GM12878 (cell line): ENCODE measurements around the gene DLGAP3. TPM values are rescaled to one million over a fixed set of nuclear protein-coding genes. Genes with fewer than 3 reads are reported as not detected.

Experiments
- ATAC-seq: fragments of 200-7000 bp; cut with Tn5 transposase; 3 replicates; pipeline ENCODE4 v1.9.1; 2020; ENCODE audit warnings: mild to moderate bottlenecking, moderate library complexity
- BruUV-seq: library from RNA; stranded (reverse); fragments of 400-500 nt; replicated peaks from 2 replicates; lab custom pipeline; 2021; lab: Mats Ljungman, UMichigan
- CTCF ChIA-PET: fragments of 300-600 bp; sonication (Branson Sonifier 250); formaldehyde crosslinking; extraction: SDS; loops from one replicate; lab custom pipeline; 2021; ENCODE audit warnings: inconsistent platforms; lab: Yijun Ruan, JAX
- POLR2A ChIA-PET: fragments of 350-600 bp; formaldehyde crosslinking; extraction: SDS; loops from one replicate; lab custom pipeline; 2021; ENCODE audit warnings: inconsistent platforms; lab: Charles Lee
- RAD21 ChIA-PET: fragments of 300-600 bp; sonication (Branson Sonifier 250); formaldehyde crosslinking; loops from one replicate; lab custom pipeline; 2023; ENCODE audit warnings: antibody characterized with exemption; ENCODE audit not compliant: unreplicated experiment; lab: Charles Lee
- SMC1A ChIA-PET: fragments of 300-600 bp; sonication (Branson Sonifier 250); formaldehyde crosslinking; loops from one replicate; lab custom pipeline; 2023; ENCODE audit not compliant: unreplicated experiment, uncharacterized antibody; lab: Charles Lee
- DNase-seq: peaks from one replicate; pipeline ENCODE4 v3.0.0-alpha.2; 2011; ENCODE audit warnings: low read depth, low spot score
- FAIRE-seq: peaks from 3 replicates; lab custom pipeline; 2011; peaks lifted over from hg19 to GRCh38; lab: Jason Lieb, UNC
- H2AFZ ChIP-seq: 2 replicates; pipeline ENCODE4 v1.6.0; 2011; ENCODE audit warnings: low read depth, low read length, control low read depth; ENCODE audit not compliant: control insufficient read depth
- H3K27ac ChIP-seq: 2 replicates; pipeline ENCODE4 v1.5.1; 2011; ENCODE audit warnings: control low read depth; ENCODE audit not compliant: control insufficient read depth, insufficient read depth
- H3K27me3 ChIP-seq, 2 experiments: replicated peaks in 1 of 2; 2 replicates each; pipeline versions ENCODE4 v1.6.0 to v1.6.1; 2011; ENCODE audit warnings: low read length in 1 of 2; ENCODE audit not compliant: control insufficient read depth in 2 of 2, insufficient read depth in 2 of 2
- H3K36me3 ChIP-seq, 2 experiments: 2 replicates each; pipeline ENCODE4 v1.5.1; 2011; ENCODE audit warnings: low read length in 1 of 2; ENCODE audit not compliant: control insufficient read depth in 2 of 2, insufficient read depth in 2 of 2
- H3K4me1 ChIP-seq: 2 replicates; pipeline ENCODE4 v1.6.1; 2011; ENCODE audit warnings: mild to moderate bottlenecking, low read length, moderate library complexity, mixed read lengths; ENCODE audit not compliant: control insufficient read depth, insufficient read depth
- H3K4me2 ChIP-seq: 2 replicates; pipeline ENCODE4 v1.6.0; 2011; ENCODE audit warnings: control low read depth; ENCODE audit not compliant: control insufficient read depth, insufficient read depth
- H3K4me3 ChIP-seq: fragments of 200-600 bp; sonication (generic); 2 replicates; pipeline ENCODE4 v1.5.1; 2016
- H3K79me2 ChIP-seq: 2 replicates; pipeline ENCODE4 v1.6.0; 2011; ENCODE audit warnings: low read length; ENCODE audit not compliant: control insufficient read depth, insufficient read depth
- H3K9ac ChIP-seq: 2 replicates; pipeline ENCODE4 v1.8.0; 2011; ENCODE audit warnings: low read length, control low read depth, mixed read lengths; ENCODE audit not compliant: control insufficient read depth, insufficient read depth
- H3K9me3 ChIP-seq: replicated peaks from 3 replicates; pipeline ENCODE4 v1.5.1; 2011; ENCODE audit warnings: mild to moderate bottlenecking, low read length; ENCODE audit not compliant: control insufficient read depth, insufficient read depth
- H4K20me1 ChIP-seq: 2 replicates; pipeline ENCODE4 v1.6.0; 2011; ENCODE audit not compliant: control insufficient read depth, insufficient read depth
- BACH1 ChIP-seq: fragments of 450-650 bp; IDR thresholded peaks from 2 replicates; pipeline ENCODE4 v1.6.1; 2017; ENCODE audit warnings: mild to moderate bottlenecking, borderline replicate concordance
- EED ChIP-seq: sonication (generic); IDR thresholded peaks from 2 replicates; pipeline ENCODE4 v1.6.1; 2016; ENCODE audit warnings: antibody characterized with exemption, low read depth
- NFYA ChIP-seq: IDR thresholded peaks from 2 replicates; pipeline ENCODE4 v1.6.1; 2011; ENCODE audit warnings: low read depth, mild to moderate bottlenecking, low read length, improper control_type of control experiment, borderline replicate concordance
- NR2C1 ChIP-seq: fragments of 450-650 bp; IDR thresholded peaks from 2 replicates; pipeline ENCODE4 v1.6.1; 2017; ENCODE audit warnings: antibody characterized with exemption, mild to moderate bottlenecking, moderate library complexity
- NR2C2 ChIP-seq: IDR thresholded peaks from 2 replicates; pipeline ENCODE4 v1.6.1; 2011; ENCODE audit warnings: borderline replicate concordance, low read depth; ENCODE audit not compliant: control insufficient read depth, insufficient read length
- ZBTB33 ChIP-seq: fragments of 450-650 bp; IDR thresholded peaks from 2 replicates; pipeline ENCODE4 v1.6.1; 2017; ENCODE audit warnings: mild to moderate bottlenecking
- ZNF207 ChIP-seq: fragments of 450-650 bp; IDR thresholded peaks from 2 replicates; pipeline ENCODE4 v1.6.1; 2014; ENCODE audit warnings: antibody characterized with exemption, mild to moderate bottlenecking, borderline replicate concordance
- ZNF622 ChIP-seq: fragments of 450-650 bp; IDR thresholded peaks from 2 replicates; pipeline ENCODE4 v1.6.1; 2017; ENCODE audit warnings: mild to moderate bottlenecking, inconsistent platforms
- WGBS: methylation state at CpG from one replicate; pipeline ENCODE4 v1.1.6; 2016; ENCODE audit warnings: low lambda C conversion rate; ENCODE audit not compliant: insufficient replicate concordance, insufficient coverage; ENCODE audit errors: missing lambda C conversion rate; 5-methylcytosine and 5-hydroxymethylcytosine counted together
- in situ Hi-C: fragments of 300-500 bp; cut with MboI; formaldehyde crosslinking; loops from 9 replicates; pipeline ENCODE4 v1.14.3; 2018; ENCODE audit warnings: mixed read lengths
- intact Hi-C: fragments of 100-400 bp; cut with micrococcal nuclease; formaldehyde crosslinking; loops from one replicate; pipeline ENCODE4 v1.14.2; 2022; ENCODE audit not compliant: unreplicated experiment
- polyA plus RNA-seq, 11 experiments: library from polyadenylated mRNA; depleted of rRNA in 4 of 11; unstranded in 6 of 11; stranded (reverse) in 5 of 11; fragments of >200 nt; fragmentation: Nextera tagmentation in 4 of 11; fragmentation: Illumina TruSeq in 1 of 11; extraction: Ambion mirVana in 4 of 11; extraction: Trizol in 1 of 11; gene quantifications; 1 replicate in 1 of 11; 2 replicates in 10 of 11; pipeline versions ENCODE4 v1.2.1 to v1.2.3, GENCODE V29; 2011 to 2016; ENCODE audit warnings: inconsistent platforms in 2 of 11, missing spikeins in 2 of 11, low read depth in 1 of 11
- total RNA-seq, 4 experiments: library from RNA; depleted of rRNA in 3 of 4; stranded (reverse); fragments of >200 nt in 3 of 4; fragmentation: Illumina TruSeq in 1 of 4; extraction: Trizol in 1 of 4; gene quantifications; 2 replicates each; pipeline versions ENCODE4 v1.2.1 to v1.2.3, GENCODE V29; 2013 to 2021
- TF ChIP-seq, protein P1 (sequence below): IDR thresholded peaks from 2 replicates; pipeline ENCODE4 v1.6.1; 2012; ENCODE audit warnings: improper control_type of control experiment, low read depth, low read length; ENCODE audit not compliant: insufficient replicate concordance
- TF ChIP-seq, protein P2 (sequence below), 3 experiments: IDR thresholded peaks in 2 of 3; conservative IDR thresholded peaks in 1 of 3; 2 replicates each; pipeline ENCODE4 v1.5.1; 2011; ENCODE audit warnings: low read depth in 3 of 3, low read length in 3 of 3, mild to moderate bottlenecking in 3 of 3, control low read depth in 2 of 3, moderate library complexity in 2 of 3, inconsistent platforms in 1 of 3, mixed read lengths in 1 of 3; ENCODE audit not compliant: control insufficient read depth in 2 of 3, insufficient read depth in 1 of 3; ENCODE audit errors: extremely low read depth in 1 of 3
- TF ChIP-seq, protein P3 (sequence below): fragments of 450-650 bp; IDR thresholded peaks from 2 replicates; pipeline ENCODE4 v1.6.1; 2016; ENCODE audit warnings: mild to moderate bottlenecking

Gene DLGAP3
- total and polyA plus RNA-seq, 10 of the 15 experiments (the other 5 are each of a cell fraction or from before 2014, with no cell fraction given) = 0.03 to 0.15 (median 0.08) TPM; not detected in 4

DNA sequence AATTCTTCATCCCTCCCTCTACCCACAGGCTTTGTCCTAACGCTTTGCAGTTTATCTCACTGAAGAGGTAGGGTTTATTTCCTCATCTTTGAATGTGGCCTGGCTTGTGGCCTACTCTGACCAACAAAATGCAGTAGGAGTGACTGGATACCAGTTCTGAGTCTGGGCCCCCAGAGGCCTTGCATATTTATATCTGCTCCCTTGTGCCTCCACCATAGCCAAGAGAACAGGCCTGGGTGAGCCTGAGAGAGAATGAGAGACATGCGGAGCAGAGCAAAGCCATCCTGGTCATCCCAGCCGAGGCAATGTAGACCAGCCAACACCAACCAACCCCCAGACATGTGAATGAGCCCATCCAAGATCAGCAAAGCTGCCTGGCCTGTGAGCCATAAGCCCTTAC lies 100.2 kb downstream of the DLGAP3 start (continued):
- TF ChIP-seq, protein P1, sequence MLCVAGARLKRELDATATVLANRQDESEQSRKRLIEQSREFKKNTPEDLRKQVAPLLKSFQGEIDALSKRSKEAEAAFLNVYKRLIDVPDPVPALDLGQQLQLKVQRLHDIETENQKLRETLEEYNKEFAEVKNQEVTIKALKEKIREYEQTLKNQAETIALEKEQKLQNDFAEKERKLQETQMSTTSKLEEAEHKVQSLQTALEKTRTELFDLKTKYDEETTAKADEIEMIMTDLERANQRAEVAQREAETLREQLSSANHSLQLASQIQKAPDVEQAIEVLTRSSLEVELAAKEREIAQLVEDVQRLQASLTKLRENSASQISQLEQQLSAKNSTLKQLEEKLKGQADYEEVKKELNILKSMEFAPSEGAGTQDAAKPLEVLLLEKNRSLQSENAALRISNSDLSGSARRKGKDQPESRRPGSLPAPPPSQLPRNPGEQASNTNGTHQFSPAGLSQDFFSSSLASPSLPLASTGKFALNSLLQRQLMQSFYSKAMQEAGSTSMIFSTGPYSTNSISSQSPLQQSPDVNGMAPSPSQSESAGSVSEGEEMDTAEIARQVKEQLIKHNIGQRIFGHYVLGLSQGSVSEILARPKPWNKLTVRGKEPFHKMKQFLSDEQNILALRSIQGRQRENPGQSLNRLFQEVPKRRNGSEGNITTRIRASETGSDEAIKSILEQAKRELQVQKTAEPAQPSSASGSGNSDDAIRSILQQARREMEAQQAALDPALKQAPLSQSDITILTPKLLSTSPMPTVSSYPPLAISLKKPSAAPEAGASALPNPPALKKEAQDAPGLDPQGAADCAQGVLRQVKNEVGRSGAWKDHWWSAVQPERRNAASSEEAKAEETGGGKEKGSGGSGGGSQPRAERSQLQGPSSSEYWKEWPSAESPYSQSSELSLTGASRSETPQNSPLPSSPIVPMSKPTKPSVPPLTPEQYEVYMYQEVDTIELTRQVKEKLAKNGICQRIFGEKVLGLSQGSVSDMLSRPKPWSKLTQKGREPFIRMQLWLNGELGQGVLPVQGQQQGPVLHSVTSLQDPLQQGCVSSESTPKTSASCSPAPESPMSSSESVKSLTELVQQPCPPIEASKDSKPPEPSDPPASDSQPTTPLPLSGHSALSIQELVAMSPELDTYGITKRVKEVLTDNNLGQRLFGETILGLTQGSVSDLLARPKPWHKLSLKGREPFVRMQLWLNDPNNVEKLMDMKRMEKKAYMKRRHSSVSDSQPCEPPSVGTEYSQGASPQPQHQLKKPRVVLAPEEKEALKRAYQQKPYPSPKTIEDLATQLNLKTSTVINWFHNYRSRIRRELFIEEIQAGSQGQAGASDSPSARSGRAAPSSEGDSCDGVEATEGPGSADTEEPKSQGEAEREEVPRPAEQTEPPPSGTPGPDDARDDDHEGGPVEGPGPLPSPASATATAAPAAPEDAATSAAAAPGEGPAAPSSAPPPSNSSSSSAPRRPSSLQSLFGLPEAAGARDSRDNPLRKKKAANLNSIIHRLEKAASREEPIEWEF = no peak
- TF ChIP-seq ZBTB33 = no peak
- TF ChIP-seq EED = no peak
- TF ChIP-seq, all 136 proteins: peak for 0

- no TSS peak for BruUV-seq
- Histone ChIP-seq H3K36me3 (no peaks in the 10 kb centered on the region), H3K4me2 (no peak overlapping the region), H3K27ac (no peak overlapping the region), H3K9me3 (no peaks in the 10 kb centered on the region), H3K79me2 (no peaks in the 10 kb centered on the region), H3K9ac (no peak overlapping the region), H3K4me1 (no peaks in the 10 kb centered on the region), H3K4me3 (no peak overlapping the region), H4K20me1 (no peaks in the 10 kb centered on the region), H2AFZ (no peak overlapping the region), H3K27me3 (no peaks in the 10 kb centered on the region)
- no peak for FAIRE-seq
- CTCF ChIA-PET = no interaction called here
- POLR2A ChIA-PET = no interaction called here
- 40% methylated on average over 2 of the region's 2 CpGs for WGBS
- in situ Hi-C loops = no loop called here
- intact Hi-C loops = no loop called here
- DNase-seq = no peak
- RAD21 ChIA-PET = no interaction called here
- ATAC-seq = no peak
- SMC1A ChIA-PET = no interaction called here
- TF ChIP-seq NR2C1 (no peak), ZNF207 (no peak), ZNF622 (no peak), NFYA (no peak), NR2C2 (no peak), BACH1 (no peak)
- TF ChIP-seq, protein P2, sequence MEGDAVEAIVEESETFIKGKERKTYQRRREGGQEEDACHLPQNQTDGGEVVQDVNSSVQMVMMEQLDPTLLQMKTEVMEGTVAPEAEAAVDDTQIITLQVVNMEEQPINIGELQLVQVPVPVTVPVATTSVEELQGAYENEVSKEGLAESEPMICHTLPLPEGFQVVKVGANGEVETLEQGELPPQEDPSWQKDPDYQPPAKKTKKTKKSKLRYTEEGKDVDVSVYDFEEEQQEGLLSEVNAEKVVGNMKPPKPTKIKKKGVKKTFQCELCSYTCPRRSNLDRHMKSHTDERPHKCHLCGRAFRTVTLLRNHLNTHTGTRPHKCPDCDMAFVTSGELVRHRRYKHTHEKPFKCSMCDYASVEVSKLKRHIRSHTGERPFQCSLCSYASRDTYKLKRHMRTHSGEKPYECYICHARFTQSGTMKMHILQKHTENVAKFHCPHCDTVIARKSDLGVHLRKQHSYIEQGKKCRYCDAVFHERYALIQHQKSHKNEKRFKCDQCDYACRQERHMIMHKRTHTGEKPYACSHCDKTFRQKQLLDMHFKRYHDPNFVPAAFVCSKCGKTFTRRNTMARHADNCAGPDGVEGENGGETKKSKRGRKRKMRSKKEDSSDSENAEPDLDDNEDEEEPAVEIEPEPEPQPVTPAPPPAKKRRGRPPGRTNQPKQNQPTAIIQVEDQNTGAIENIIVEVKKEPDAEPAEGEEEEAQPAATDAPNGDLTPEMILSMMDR (IDR thresholded peaks at IDR 0.05 in 2 of 3, conservative IDR thresholded peaks at IDR 0.05 in 1 of 3; ENCODE audit: control insufficient read depth in 2 of 3, extremely low read depth in 1 of 3, insufficient read depth in 1 of 3, low read depth in 3 of 3, low read length in 3 of 3) = no peak
- TF ChIP-seq, protein P3, sequence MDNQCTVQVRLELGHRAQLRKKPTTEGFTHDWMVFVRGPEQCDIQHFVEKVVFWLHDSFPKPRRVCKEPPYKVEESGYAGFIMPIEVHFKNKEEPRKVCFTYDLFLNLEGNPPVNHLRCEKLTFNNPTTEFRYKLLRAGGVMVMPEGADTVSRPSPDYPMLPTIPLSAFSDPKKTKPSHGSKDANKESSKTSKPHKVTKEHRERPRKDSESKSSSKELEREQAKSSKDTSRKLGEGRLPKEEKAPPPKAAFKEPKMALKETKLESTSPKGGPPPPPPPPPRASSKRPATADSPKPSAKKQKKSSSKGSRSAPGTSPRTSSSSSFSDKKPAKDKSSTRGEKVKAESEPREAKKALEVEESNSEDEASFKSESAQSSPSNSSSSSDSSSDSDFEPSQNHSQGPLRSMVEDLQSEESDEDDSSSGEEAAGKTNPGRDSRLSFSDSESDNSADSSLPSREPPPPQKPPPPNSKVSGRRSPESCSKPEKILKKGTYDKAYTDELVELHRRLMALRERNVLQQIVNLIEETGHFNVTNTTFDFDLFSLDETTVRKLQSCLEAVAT = no peak
Measured at GRCh38 chr1:34828611-34829010, 100.8 kb downstream of the DLGAP3 start.
